Eye (tissue), 1 donor: ENCODE results near the gene SLC39A11.
"Not testable (repeated sequence)": the region's sequence is repeated elsewhere in the genome, so short reads cannot be mapped to it uniquely, and the experiment has no call there.

ENCODE experiments used
- DNase-seq: peaks from one replicate; pipeline ENCODE4 v3.0.0-alpha.2; 2015

The SLC39A11 gene

DNA sequence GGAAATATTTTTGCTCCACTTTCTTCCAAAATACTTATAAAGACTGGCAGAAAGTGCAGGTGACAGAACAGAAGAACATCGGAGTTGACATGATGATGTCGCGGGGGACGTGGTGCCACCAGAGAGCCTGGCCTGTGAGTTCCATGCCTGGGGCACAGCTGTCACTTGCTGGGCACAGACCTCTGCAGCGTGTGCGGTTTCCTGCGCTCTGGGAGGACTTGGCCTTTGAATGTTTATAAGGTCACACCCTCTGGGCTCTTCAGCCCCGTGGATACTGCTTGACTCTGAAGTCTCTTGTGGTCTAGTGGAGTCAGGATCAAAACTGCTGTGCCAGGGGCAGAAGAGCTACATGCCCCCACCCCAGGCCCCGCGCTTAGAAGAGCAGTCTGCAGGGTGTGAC lies 357.9 kb downstream of the SLC39A11 start:
- no peak for DNase-seq

DNA sequence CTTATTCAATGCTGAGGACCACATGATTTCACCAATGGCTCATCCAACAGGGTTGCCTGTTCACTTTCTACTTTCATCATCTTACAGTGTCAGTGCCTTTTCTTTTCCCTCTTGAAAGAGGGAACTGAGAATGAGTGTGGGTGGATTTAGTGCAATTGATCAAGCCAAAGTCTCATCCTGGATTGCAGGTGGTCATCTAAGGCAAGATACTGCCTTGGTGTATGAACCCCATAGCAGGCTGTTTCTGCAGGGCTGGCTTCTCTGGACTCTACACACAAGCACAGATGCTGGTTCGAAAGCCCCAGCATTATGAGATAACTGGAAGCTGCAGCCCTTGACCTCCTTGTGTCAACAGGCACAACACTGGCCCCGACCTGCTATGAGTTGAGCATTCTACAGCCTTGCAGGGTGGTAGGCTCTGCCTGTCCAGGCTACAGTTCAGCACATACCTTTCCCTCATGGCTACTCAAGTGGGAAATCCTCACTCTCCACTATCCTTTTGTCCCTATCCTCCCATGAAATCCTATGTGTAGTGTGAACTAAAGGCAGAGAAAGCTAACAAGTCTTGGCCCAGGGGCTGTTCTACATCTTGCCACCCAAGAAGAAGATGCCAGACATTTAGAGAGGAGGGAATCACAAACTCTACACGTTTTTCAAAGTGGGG lies 358.7 kb downstream of the SLC39A11 start:
- DNase-seq: no peak

DNA sequence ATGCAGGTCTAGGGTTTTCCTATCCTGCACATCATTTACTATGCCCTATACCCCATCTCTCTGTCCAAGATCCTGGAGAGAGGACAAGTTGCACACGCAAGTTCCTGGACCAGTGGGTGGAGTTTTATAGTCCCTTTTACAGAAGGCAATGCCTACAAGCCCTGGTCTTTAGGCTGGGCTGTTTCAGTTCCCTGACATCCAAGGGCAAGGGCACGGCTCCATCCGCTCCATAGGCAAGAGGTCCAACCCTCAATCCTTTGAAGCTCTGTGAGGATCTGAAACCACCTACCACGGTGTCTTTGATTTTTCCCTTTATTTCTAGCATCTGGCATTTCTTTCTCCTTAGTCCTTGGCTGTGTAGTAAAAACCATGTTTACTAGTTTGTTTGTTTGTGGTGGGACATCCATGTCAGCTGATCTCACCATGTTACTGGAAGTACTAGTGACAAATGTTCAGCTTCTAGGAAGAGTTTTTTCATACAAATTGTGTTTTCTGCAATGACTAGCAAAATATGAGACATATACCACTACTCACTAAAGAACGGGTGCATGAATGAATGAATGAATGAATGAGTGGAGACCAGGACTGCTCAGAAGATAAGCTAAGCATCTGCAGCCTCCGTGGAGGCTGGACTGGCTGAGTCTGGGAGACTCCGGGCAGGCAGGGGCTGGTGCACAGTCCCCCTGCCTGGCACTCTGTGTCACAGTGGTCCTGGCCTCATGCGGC lies 359.4 kb downstream of the SLC39A11 start:
- DNase-seq: no peak

DNA sequence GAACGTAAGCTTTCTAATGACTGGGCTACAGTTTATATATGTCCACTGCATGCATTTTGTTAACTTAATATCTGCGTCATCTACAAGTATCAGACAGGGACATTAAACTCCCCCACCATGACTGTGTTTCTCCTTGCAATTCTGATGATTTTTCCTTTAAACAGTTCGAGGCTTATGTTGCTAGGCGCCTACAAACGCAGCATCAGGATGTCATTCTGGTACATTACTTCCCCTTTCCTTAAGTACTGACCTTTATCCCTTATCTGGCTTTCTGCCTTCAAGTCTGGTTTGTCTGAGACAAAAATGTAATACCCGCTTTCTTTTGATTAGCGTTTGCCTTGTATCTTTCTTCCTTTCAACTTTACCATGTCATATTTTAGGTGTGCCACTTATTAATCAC lies 362.4 kb downstream of the SLC39A11 start:
- peak; percentile 39 for DNase-seq

DNA sequence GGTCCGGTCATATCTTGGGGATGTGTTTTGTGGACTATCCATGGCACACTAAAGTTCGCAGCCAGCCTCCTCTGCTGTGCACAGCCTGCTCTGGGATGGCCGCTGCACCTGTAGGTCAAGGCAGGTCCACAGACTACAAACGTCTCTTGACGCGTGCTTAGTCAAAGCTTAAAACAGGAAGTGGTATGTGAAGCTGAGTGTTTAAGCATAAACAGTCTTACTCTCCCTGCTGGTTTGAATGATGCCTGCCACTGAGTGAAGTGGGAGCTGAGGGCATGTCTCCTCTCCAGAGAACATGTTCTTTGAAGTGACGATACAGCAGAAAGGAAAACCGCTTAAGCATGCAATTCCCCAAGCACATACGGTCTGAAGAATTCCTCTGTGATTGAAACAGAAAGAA lies 365.6 kb downstream of the SLC39A11 start:
- no peak for DNase-seq

DNA sequence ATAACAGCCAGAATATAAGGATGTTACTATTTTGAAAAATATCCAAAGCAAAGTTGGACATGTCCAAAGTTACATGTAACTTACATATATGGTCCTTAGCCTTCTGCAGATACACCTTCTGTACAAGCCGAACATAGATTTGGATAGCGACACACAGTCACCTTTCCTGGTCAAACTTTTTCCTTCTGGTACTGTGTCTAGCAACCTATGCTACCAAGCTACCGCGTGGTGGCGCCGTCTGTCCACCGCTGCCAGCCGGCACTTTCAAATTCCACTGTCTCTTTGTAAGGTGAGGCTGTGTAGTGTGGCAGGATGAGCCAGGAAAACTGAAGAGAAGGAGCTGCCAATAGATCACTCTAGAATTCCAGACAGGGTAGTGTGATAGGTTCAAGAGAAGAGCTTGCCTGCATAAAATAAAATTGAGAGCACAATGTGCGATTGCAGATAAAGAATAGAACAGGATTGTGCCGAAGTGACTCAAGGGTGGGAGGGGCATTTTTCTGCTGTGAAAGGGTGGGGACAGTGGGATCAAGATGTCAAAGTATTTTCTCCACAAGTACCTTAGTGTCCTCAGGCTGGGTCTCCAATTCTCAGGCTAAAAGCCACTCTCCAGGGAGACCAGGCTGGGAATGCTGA lies 366.9 kb downstream of the SLC39A11 start:
- peak; percentile 82 for DNase-seq

DNA sequence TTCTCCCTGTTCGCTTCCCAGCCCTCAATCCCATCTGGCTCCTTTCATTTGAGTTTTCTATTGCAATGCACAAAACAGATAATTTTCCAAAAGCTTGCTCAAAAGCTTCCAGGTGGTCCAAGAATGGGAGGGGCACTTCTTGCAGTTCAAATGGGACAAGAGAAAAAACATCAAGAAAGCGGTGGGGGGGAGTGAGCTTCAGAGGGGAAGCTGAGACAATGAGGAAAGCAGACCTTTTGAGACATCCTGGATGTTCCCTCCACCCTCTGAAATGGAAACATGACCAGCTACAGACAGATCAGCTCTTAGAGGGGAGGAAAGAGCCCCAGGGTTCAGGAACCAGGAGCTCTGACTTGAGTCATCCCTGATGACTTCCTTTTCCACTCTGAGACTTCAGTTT lies 368.2 kb downstream of the SLC39A11 start:
- DNase-seq: no peak

DNA sequence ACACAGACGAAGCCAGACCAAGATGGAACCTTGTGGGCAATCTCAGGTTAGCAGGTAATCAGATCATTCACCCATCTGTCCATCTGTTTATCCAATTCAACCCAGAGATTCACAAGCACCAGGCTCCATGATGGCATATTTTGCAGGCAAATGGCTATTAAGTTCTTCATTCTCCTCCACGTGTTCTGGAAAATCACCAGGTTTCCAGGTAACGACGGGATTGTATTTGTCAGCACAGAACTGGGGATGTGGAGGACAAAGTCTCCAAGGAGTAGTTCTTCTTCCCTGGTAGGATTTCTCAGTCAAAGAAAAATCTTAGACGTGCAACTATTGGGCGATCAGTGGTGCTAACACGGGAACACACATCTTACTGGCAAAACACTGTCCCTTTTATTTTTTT lies 368.8 kb downstream of the SLC39A11 start:
- no peak for DNase-seq

DNA sequence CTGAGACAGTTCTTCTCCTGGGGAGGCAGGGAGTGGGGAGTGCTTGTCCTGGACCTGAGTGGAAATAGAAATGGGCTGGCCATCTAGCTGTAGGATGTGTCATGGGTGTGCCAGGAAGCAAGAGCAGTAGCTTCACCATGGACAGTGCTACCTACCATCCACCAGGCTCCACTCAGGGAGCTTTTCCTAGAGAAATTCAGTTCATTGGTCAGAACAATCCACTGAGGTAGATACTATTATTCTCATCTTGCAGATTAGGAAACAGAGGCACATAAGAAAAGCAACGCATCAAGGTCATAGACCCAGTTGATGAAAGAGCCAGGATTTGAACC lies 372.0 kb downstream of the SLC39A11 start:
- no peak for DNase-seq

DNA sequence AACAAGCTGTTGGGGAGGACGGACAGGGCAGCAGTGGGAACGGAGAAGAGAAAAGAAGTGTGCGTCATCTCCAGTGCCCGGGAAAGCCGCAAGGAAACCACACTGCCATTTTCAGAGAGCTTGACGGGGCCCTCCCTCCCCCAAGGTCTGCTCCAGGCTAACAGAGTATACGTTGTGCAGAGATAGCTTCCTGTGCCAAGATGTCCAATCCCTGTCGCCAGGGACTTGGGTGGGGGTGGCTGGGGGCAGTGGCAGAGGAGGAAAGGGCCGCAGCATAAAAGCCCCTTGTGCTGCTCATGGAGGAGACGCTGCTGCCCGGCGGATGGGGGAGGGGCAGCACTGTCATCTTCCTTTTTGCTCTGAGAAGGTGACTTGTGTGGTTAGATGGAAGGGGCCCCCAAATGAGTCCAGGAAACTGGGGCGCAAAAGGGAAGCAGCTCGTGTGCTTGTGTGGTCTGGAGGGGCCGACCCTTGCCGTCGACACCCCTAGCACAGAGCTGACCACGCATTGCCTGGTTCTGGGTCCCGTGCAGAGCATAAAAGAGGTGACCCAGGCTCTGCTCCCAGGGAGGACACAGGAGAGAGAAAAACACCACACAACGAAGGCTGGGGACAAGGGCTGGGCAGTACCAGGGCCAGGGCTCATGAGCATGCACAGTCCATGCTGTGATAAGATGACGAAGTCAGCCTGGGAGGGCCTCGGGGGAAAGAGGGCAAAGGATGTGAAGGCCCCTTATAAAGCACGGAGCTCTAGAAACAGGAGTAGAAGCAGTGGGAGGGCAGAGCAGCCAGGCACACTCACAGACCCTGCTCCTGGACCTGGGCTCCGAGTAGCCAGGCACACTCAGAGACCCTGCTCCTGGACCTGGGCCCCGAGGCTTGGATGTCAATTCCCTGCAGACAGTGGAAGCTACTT lies 372.7 kb downstream of the SLC39A11 start:
- DNase-seq: peak; percentile 32

DNA sequence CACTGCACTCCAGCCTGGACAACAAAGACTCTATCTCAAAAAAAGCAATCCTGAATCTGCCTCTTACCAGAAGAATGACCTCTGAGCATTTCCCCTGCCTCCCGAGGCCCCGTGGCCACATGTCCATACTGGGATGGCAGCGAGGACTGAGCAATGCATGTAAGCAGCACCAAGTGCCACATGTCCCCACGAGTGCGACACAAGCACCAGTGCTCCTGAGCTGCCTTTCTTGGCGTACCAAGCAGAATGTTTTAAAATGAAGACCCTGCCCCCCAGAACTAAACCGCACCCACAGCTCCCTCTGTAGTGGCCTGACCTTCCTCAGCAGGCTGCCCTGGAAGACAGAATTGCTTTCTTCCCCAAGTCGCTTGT lies 373.3 kb downstream of the SLC39A11 start:
- DNase-seq: no peak

DNA sequence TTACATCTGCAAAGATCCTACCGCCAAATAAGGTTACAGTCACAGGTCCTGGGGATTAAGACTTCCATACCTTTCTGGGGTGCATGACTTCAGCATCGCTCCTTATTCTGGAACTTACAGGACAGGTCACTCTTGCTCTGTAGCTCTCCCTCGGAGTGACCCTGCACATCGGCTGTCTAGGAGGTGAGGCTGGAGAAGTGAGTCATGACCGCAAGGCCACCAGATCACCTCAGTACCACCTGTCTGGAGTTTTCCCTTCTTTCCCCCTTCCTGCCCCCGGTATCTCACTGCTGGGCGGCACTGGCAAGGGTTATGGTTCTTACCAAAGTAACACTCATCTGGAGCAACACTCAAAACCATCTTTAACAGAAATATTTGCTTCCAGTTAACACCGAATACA lies 374.8 kb downstream of the SLC39A11 start:
- no peak for DNase-seq

DNA sequence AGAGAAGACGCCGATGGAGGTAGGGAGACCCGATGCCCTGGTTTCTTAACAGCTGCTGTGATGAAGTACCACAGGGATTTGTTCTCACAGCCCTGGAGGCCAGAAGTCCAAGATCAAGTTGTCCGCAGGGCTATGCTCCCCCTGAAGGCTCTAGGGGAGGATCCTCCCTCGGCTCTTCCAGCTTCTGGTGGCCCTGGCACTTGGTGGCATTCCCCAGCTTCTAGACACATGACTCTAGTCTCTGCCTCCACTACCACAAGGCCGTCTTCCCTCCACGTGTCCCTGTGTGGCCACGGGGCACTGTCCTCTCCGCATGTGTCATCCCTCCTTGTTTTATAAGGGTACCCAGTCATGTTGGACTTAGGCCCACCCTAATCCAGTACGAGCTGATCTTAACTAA lies 375.2 kb downstream of the SLC39A11 start:
- DNase-seq: no peak

DNA sequence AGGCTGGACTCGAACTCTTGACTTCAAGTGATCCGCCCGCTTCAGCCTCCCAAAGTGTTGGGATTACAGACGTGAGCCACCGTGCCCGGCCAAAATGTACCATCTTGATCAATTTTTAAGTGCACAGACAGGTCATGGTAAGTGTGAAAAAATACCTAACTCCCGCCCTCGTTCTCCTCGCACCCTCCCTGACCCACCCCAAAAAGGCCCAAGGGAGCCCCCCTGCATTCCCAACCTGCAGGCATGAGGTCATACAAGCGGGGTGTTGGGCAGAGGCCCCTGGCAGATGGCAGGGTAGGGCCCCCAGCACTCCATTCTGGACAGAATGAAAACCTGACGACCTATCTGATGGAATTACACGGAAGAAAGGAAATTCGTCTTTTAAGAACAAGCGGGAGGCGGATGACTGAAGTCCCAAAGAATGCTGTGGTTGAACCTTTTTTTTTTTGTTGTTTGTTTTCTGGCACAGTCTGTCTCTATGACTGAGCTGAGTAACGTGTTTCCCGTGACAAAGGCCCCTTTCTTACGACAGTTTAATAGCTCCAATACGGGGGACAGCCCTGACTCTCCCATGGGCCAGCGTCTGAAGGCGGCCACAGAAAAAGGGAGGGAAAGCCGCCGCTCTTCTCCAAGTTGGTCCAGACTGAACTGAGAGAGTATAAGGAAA lies 376.4 kb downstream of the SLC39A11 start:
- DNase-seq: peak; percentile 69

DNA sequence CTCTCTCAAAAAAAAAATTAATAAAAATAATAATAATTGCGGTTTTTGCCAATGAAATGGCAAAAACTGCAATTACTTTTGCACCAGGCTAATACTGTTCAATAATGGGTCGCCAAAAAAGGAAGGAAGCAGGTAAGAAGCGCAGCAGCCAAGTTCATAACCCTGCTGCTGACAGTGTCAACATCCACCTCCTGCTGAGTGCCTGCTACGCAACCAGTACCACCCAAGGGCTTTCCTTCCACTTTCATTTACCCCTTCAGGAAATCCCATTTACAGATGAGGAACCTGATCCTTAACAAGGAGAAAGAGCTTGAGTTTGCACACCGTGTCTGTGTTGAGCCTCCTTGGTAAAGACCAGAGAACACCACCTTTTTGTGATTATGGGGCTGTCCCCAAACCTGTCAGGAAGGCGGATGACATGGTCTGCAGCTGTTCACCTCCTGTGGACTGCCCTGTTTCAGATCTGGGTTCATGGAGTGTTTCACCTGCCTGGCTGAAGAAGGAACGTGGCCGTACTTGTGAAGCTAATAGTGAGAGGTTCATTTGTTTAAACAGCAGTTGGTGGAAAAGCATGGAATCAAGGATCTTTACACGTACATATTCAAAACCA lies 378.0 kb downstream of the SLC39A11 start:
- no peak for DNase-seq

DNA sequence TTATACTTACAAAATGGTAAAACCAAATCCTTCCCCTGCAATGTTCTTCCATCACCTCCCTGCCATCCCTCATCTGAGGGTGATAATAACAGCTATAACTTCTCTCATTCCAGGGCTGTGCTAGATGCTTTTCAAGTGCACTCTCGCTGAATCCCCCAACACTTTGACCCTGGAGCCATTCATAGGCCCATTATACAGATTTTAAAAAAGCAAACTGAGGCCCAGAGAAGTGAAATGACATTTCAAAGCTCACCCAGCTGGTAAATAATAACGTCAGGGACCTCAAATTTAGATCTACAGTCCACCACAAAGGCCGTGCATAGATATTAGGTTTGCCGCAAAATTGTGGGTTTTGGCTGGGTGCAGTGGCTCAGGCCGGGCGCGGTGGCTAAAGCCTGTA lies 378.8 kb downstream of the SLC39A11 start:
- no peak for DNase-seq

DNA sequence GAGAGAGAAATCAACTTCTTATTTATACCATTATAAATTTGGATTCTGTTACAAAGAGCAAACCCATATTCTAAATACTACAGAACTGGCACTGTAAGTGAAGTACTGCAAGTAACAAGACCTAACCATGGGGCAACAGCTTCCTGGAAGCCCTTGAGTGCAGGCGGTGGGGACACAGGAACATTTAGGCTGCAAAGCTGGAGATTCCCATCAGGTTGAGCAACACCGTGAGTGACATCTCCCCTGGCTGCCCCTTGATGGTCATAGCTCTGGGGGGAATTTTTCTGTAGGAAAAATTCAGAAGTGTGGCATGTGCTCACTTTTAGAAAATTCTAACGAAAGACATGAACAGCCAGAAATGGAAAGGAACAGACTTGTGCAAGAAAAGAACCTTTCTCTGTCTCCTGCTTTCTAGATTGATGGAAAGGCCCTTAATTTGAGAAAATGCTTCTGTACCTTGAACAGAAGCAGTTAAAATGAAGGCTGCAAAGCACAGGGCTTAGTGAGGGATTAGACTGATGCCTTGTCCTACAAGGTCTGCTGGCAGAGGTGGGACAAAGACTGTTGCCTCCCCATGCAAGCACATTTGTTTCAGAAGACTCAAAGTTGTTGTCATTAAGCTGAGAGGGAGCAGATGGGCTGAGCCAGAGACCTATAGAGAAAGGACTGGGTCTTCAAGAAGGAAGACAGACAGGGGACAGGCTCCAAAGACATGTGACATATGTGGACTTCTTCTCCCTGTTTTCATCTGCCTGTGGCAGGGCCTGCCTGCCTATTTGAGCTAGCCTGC lies 380.8 kb downstream of the SLC39A11 start:
- no peak for DNase-seq

DNA sequence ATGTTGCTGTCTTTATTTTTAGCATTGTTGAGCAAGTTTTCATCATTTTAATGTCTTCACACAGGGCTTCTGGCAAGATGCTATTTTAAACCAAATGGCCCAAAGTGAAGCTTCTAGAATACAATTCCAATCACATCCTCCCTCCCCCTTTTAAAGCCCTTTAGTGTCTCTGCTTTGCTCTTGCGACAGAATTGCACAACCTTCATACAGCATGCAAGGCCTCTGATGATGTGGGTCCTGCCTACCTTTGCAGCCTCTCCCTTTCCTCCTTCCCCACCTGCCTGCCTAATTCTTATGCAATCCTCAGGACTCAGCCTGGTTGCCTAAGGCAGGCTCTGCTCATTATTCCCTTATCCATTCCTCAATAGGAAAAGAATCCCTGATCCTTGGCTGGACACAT lies 381.7 kb downstream of the SLC39A11 start:
- DNase-seq: no peak

DNA sequence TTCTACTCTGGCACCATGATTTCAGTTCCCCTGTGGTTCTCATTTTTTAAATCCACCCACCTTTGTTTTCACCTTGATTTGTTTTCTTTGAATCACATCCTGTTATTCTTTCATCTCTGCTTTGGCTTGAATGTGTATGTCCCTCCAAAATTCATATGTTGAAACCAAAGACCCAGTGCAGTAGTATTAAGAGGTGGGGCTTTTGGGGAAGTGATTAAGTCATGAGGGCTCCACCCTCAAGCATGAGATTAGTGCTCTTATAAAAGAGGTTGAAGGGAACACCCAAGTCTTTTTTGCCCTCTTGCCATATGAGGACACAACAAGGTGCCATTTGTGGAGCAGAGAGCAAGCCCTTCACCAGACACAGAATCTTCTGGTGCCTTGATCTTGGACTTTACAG lies 382.3 kb downstream of the SLC39A11 start:
- no peak for DNase-seq

DNA sequence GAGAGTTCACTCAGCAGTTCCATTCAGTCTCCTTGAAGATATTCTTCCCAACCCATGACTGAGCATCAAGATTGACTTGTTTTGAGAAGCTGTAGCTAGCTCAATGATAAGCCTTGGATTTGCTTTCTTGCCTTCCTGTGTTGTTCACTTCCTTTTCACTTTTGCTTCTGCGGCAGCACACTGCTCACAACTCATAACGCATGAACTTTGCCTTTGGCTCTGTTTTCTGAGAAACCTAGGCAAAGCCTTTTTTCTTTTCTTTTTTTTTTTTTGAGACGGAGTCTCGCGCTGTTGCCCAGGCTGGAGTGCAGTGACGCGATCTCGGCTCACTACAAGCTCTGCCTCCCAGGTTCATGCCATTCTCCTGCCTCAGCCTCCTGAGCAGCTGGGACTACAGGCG lies 383.8 kb downstream of the SLC39A11 start:
- not testable (repeated sequence) for DNase-seq

DNA sequence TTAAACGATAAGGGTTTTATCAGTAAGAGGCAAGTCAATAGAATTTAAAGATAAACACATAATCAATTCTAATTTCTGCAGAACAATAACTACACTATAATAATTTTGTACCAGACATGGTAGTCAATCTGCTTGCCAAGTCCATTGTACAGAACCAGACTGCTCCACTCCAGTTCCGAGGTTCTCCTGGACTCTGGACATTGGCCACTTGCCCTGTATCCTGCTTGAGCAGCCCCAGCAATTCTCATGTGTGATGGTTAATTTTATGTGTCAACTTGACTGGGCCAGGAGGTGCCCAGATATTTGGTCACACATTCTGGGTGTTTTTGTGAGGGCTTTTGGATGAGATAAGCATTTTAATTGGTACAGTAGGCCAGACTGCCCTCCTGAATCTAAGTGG lies 384.6 kb downstream of the SLC39A11 start:
- DNase-seq: no peak
